ENCODE results near the gene ABHD2.

DNA sequence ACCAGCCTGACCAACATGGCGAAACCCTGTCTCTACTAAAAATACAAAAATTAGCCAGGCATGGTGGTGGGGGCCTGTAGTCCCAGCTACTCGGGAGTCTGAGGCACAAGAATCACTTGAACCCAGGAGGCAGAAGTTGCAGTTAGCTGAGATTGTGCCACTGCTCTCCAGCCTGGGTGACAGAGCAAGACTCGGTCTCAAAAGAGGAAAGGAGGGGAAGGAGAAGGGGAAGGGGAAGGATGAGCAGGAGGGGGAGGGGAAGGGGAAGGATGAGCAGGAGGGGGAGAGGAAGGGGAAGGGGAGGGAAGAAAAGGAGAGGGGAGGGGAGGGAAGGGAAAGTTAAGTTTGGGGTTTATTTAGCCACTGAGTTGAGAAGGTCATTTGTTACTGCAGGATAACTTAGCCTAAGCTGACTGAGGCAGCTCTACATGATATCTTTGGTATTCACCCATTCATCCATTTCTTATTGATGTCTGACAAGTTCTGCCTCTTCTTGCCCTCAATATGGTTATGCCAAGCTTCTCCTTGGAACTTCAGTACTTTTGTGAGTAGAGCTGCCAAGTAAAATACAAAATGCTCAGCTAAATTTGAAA, 15.9 kb upstream of the ABHD2 start:
- no peak for TF ChIP-seq CTCF (IDR thresholded peaks at IDR 0.05)
- TF ChIP-seq EP300 (IDR thresholded peaks at IDR 0.05; ENCODE audit: low read depth), result no peak
- no peak for TF ChIP-seq POLR2A (IDR thresholded peaks at IDR 0.05)
